Urinary bladder (tissue), 2 donors: ENCODE data around the gene GATAD1. TPM values are rescaled to one million over a fixed set of nuclear protein-coding genes. Genes with fewer than 3 reads are reported as not detected.

Experiments used
- polyA plus RNA-seq: library from polyadenylated mRNA; stranded (reverse); fragments of 200-250 nt; gene quantifications from one replicate; pipeline ENCODE4 v1.2.3, GENCODE V29; 2013
- total RNA-seq: library from RNA; depleted of rRNA; stranded (reverse); fragments of >200 nt; gene quantifications from one replicate; pipeline ENCODE4 v1.2.3, GENCODE V29; 2014
- donor health status: healthy.

Gene GATAD1
- total and polyA plus RNA-seq, 2 donors: 27.4 to 64.0 TPM

Other genes starting within 250 kb of the GATAD1 start
- 118 TPM for gene KRIT1, start 201.6 kb upstream of the GATAD1 start, total RNA-seq
- gene KRIT1, start 201.6 kb upstream of the GATAD1 start, polyA plus RNA-seq: 29.8 TPM
- gene ANKIB1, start 201.5 kb upstream of the GATAD1 start, total RNA-seq: 70.1 TPM
- 15.2 TPM for gene ANKIB1, start 201.5 kb upstream of the GATAD1 start, polyA plus RNA-seq
- gene ERVW-1, start 30.5 kb downstream of the GATAD1 start, total RNA-seq: not detected
- gene ERVW-1, start 30.5 kb downstream of the GATAD1 start, polyA plus RNA-seq: not detected
- gene PEX1, start 81.0 kb downstream of the GATAD1 start, total RNA-seq: 63.7 TPM
- gene PEX1, start 81.0 kb downstream of the GATAD1 start, polyA plus RNA-seq: 12.0 TPM
- gene RBM48, start 81.3 kb downstream of the GATAD1 start, total RNA-seq: 17.2 TPM
- gene RBM48, start 81.3 kb downstream of the GATAD1 start, polyA plus RNA-seq: 10.3 TPM
- gene FAM133B, start 142.9 kb downstream of the GATAD1 start, total RNA-seq: 56.1 TPM
- 16.9 TPM for gene FAM133B, start 142.9 kb downstream of the GATAD1 start, polyA plus RNA-seq